EL (cell line): ENCODE data around the gene NBR1.
"Not testable (repeated sequence)": the region's sequence is repeated elsewhere in the genome, so short reads cannot be mapped to it uniquely, and the experiment has no call there.

Experiments
- DNase-seq: peaks from one replicate; pipeline ENCODE4 v3.0.0-alpha.2; 2016

The NBR1 gene

GRCh38 chr17:43170766-43171585 is at the start of gene NBR1:
Gene NBR1 (plus strand): TSS chr17:43171214. CDS start chr17:43175800, 4,586 bp downstream.
- DNase-seq = peak; percentile 99

GRCh38 chr17:43125133-43125966 is 45.7 kb upstream of the NBR1 start, which contains the start of gene BRCA1:
Gene BRCA1 (minus strand): TSS chr17:43125364. CDS start chr17:43124096, 1,268 bp downstream.
- peak; percentile 100 for DNase-seq

- peak; percentile 39 for DNase-seq
These were observed 44.8 kb upstream of the NBR1 start for GRCh38 chr17:43125967-43126910.

GRCh38 chr17:43126911-43127290 is 44.1 kb upstream of the NBR1 start:
- no peak for DNase-seq

- DNase-seq = not testable (repeated sequence)
These were observed 43.6 kb upstream of the NBR1 start for GRCh38 chr17:43127333-43127876.

GRCh38 chr17:43129671-43130010 is 41.4 kb upstream of the NBR1 start:
- DNase-seq = no peak

GRCh38 chr17:43132117-43132516 is 38.9 kb upstream of the NBR1 start:
- no peak for DNase-seq

GRCh38 chr17:43133439-43133838 is 37.6 kb upstream of the NBR1 start:
- not testable (repeated sequence) for DNase-seq

- DNase-seq = no peak
These were observed 36.1 kb upstream of the NBR1 start for GRCh38 chr17:43134774-43135453.

GRCh38 chr17:43135454-43135819 is 35.6 kb upstream of the NBR1 start:
- no peak for DNase-seq

- not testable (repeated sequence) for DNase-seq
These were observed 34.4 kb upstream of the NBR1 start for GRCh38 chr17:43136574-43136973.

- DNase-seq = not testable (repeated sequence)
These were observed 32.5 kb upstream of the NBR1 start for GRCh38 chr17:43138531-43138930.

GRCh38 chr17:43140396-43141332 is 30.4 kb upstream of the NBR1 start:
- DNase-seq = no peak

GRCh38 chr17:43142153-43142552 is 28.9 kb upstream of the NBR1 start:
- DNase-seq = no peak

GRCh38 chr17:43143201-43143600 is 27.8 kb upstream of the NBR1 start:
- DNase-seq = no peak

- no peak for DNase-seq
These were observed 24.4 kb upstream of the NBR1 start for GRCh38 chr17:43146649-43147048.

- DNase-seq = no peak
These were observed 19.0 kb upstream of the NBR1 start for GRCh38 chr17:43151880-43152456.

GRCh38 chr17:43153197-43153835 is 17.7 kb upstream of the NBR1 start:
- not testable (repeated sequence) for DNase-seq

- no peak for DNase-seq
These were observed 15.3 kb upstream of the NBR1 start for GRCh38 chr17:43155666-43156065.

GRCh38 chr17:43159232-43159631 is 11.8 kb upstream of the NBR1 start:
- DNase-seq = not testable (repeated sequence)
